ENCODE measurements around the gene CACNA1I.

The CACNA1I gene

DNA sequence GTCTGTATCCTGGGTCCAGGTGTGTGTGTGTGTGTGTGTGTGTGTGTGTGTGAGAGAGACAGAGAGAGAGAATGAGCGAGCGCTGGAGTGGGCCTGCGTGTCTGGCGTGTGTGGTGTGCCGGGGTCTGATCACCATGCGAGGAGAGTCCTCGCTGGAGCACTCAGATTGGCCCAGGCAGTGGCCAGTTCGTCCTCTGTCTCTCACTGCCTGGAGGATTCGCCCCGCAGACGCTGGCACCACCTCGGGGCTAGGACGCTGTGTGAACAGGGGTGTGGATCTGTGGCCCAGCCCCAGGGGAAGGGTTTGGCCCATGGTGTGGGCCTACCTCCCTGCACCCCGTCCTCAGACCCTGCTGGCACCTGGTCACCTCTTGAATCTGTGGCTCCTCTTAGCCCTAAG is 11.6 kb upstream of the CACNA1I start:
- no peak for TF ChIP-seq POLR2AphosphoS5 (IDR thresholded peaks at IDR 0.05; ENCODE audit: borderline replicate concordance, low read depth, low read length)
- no peak for TF ChIP-seq FOXP2 (optimal IDR thresholded peaks at IDR 0.05; ENCODE audit: control extremely low read depth, extremely low read length, insufficient read depth)
- no peak for TF ChIP-seq EZH2 (IDR thresholded peaks at IDR 0.05)
- Histone ChIP-seq H3K36me3 (ENCODE audit: insufficient read depth, low read length) (no peaks in the 10 kb centered on the region; the same call in 1 of the 2 replicates), H3K4me3 (peak overlapping the region; percentile 96), H3K9ac (ENCODE audit: insufficient read length) (peak overlapping the region; percentile 92), H3K27ac (peak overlapping the region; percentile 26; the same call in 1 of the 2 replicates), H3K9me3 (ENCODE audit: low read depth, low read length) (no peaks in the 10 kb centered on the region)
- DNase-seq (ENCODE audit: low read depth, low spot score): no peak

DNA sequence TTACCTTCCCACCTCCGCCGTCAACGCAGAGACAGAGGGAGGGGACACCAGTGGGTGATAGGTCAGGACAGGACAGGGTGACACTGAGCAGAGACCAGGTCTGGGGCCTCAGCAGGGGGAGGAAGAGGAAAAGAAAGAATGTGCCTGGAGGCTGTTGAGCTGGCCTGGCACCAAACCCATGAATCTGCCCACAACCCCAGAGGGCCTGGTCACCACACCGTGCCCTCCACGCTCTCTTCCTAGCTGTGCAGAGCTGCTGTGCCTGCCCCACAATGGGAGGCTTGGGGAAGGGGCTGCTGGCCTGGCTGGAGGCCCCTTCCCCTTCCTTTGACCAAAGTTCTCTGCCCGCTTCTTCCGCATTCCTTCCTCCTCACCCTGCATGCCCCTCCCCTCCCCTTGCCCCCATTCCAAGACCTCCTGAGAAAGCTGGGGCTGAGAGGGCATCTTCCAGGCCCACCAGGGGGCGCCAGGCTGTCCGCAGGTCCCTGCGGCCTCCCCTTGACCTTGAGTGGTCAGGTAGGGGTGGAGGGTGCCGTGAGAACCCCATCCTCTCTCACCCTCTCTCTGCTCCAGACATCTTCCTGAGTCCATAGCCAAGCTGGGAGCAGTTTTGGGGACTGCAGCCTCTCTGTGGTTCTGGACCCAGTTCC is 11.0 kb upstream of the CACNA1I start:
- H3K36me3 ChIP-seq (ENCODE audit: insufficient read depth, low read length): no peaks in the 10 kb centered on the region; the same call in 1 of the 2 replicates
- no peak for DNase-seq (ENCODE audit: low read depth, low spot score)
- H3K27ac ChIP-seq: no peak overlapping the region
- peak overlapping the region; percentile 96 for H3K4me3 ChIP-seq
- TF ChIP-seq POLR2AphosphoS5 (IDR thresholded peaks at IDR 0.05; ENCODE audit: borderline replicate concordance, low read depth, low read length) (no peak), FOXP2 (optimal IDR thresholded peaks at IDR 0.05; ENCODE audit: control extremely low read depth, extremely low read length, insufficient read depth) (no peak), EZH2 (IDR thresholded peaks at IDR 0.05) (no peak)
- H3K9ac ChIP-seq (ENCODE audit: insufficient read length): peak overlapping the region; percentile 92
- H3K9me3 ChIP-seq (ENCODE audit: low read depth, low read length): no peaks in the 10 kb centered on the region

- no peak for TF ChIP-seq FOXP2 (optimal IDR thresholded peaks at IDR 0.05; ENCODE audit: control extremely low read depth, extremely low read length, insufficient read depth)
- TF ChIP-seq POLR2AphosphoS5 (IDR thresholded peaks at IDR 0.05; ENCODE audit: borderline replicate concordance, low read depth, low read length): no peak
- no peak for TF ChIP-seq EZH2 (IDR thresholded peaks at IDR 0.05)
- Histone ChIP-seq H3K9me3 (ENCODE audit: low read depth, low read length) (no peaks in the 10 kb centered on the region), H3K4me3 (peak overlapping the region; percentile 96; the same call in 1 of the 2 replicates), H3K27ac (peak overlapping the region; percentile 60; the same call in 1 of the 2 replicates), H3K9ac (ENCODE audit: insufficient read length) (peak overlapping the region; percentile 24), H3K36me3 (ENCODE audit: insufficient read depth, low read length) (no peaks in the 10 kb centered on the region; the same call in 1 of the 2 replicates)
- no peak for DNase-seq (ENCODE audit: low read depth, low spot score)
Measured at GRCh38 chr22:39560127-39560526, 10.4 kb upstream of the CACNA1I start.

DNA sequence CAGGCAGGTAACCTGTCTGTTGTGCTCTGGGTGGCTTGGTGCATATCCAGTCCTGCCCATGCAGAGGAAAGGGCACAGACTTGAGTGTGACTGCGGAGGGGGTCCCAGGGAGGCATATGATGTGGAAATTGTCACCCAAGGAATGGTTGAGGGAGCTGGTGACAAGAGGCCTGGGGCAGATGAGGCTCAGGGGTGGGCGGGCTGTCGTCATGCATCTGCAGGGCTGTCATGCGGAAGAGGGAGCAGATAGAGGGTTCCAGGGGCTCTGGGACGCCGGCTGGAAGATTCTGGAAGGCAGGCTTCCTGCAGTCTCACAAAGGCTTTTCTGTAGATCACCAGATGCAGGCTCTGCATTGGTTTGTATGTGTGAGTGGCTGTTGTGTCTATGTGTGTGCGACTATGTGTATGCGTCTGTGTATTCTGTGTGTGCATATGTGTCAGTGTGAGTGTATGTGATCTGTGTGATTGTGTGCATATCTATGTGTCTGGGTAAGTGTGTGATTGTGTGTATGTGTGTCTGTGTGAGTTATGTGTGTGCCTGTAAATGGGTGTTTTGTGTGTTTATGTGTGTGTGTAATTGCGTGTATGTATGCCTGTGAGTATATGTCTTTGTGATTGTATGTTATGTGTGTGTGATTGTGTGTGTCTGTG is 7.6 kb upstream of the CACNA1I start:
- no peak for DNase-seq (ENCODE audit: low read depth, low spot score)
- H3K36me3 ChIP-seq (ENCODE audit: insufficient read depth, low read length): no peaks in the 10 kb centered on the region; the same call in 1 of the 2 replicates
- no peaks in the 10 kb centered on the region for H3K9me3 ChIP-seq (ENCODE audit: low read depth, low read length)
- H3K4me3 ChIP-seq: no peak overlapping the region
- no peak overlapping the region for H3K9ac ChIP-seq (ENCODE audit: insufficient read length)
- H3K27ac ChIP-seq: peak overlapping the region; percentile 80
- TF ChIP-seq POLR2AphosphoS5 (IDR thresholded peaks at IDR 0.05; ENCODE audit: borderline replicate concordance, low read depth, low read length) (no peak), EZH2 (IDR thresholded peaks at IDR 0.05) (no peak), FOXP2 (optimal IDR thresholded peaks at IDR 0.05; ENCODE audit: control extremely low read depth, extremely low read length, insufficient read depth) (no peak)

DNA sequence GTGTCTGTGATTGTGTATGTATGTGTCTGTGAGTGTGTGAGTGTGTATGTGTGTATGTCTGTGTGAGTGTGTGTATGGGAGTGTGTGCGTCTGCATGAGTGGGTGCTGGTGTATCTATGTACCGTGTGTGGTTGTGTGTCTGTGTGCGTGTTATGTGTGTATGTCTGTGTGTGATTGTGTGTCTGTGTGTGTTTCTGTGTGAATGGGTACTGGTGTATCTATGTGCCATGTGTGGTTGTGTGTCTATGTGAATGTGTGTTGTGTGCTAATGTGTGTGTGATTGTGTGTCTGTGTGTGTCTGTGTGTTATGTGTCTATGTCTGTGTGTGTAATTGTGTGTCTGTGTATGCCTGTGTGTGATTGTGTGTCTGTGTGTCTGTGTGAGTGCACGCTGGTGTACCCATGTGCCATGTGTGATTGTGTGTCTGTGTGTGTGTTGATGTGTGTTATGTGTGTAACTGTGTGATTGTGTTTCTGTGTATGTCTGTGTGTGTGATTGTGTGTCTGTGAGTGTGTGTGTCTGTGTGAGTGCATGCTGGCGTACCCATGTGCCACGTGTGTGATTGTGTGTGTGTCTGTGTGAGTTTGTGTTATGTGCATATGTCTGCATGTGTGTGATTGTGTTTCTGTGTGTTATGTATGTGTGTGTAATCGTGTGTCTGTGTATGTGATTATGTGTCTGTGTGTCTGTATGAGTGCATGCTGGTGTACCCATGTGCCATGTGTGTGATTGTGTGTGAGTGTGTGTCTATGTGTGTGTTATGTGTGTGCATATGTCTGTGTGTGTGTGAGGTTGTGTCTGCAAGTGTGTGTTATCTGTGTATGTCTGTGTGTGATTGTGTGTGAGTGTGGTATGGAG is 6.8 kb upstream of the CACNA1I start:
- no peaks in the 10 kb centered on the region; the same call in 1 of the 2 replicates for H3K36me3 ChIP-seq (ENCODE audit: insufficient read depth, low read length)
- H3K4me3 ChIP-seq: no peak overlapping the region
- H3K9ac ChIP-seq (ENCODE audit: insufficient read length): no peak overlapping the region
- peak overlapping the region; percentile 80 for H3K27ac ChIP-seq
- TF ChIP-seq EZH2 (IDR thresholded peaks at IDR 0.05) (no peak), FOXP2 (optimal IDR thresholded peaks at IDR 0.05; ENCODE audit: control extremely low read depth, extremely low read length, insufficient read depth) (no peak), POLR2AphosphoS5 (IDR thresholded peaks at IDR 0.05; ENCODE audit: borderline replicate concordance, low read depth, low read length) (no peak)
- H3K9me3 ChIP-seq (ENCODE audit: low read depth, low read length): no peaks in the 10 kb centered on the region
- DNase-seq (ENCODE audit: low read depth, low spot score): no peak

GRCh38 chr22:39565414-39565944 is 5.1 kb upstream of the CACNA1I start:
- Histone ChIP-seq H3K9me3 (ENCODE audit: low read depth, low read length) (no peaks in the 10 kb centered on the region), H3K36me3 (ENCODE audit: insufficient read depth, low read length) (no peaks in the 10 kb centered on the region; the same call in 1 of the 2 replicates), H3K4me3 (no peak overlapping the region), H3K9ac (ENCODE audit: insufficient read length) (no peak overlapping the region), H3K27ac (no peak overlapping the region; the same call in 1 of the 2 replicates)
- no peak for DNase-seq (ENCODE audit: low read depth, low spot score)
- no peak for TF ChIP-seq POLR2AphosphoS5 (IDR thresholded peaks at IDR 0.05; ENCODE audit: borderline replicate concordance, low read depth, low read length)
- no peak for TF ChIP-seq FOXP2 (optimal IDR thresholded peaks at IDR 0.05; ENCODE audit: control extremely low read depth, extremely low read length, insufficient read depth)
- TF ChIP-seq EZH2 (IDR thresholded peaks at IDR 0.05): no peak

DNA sequence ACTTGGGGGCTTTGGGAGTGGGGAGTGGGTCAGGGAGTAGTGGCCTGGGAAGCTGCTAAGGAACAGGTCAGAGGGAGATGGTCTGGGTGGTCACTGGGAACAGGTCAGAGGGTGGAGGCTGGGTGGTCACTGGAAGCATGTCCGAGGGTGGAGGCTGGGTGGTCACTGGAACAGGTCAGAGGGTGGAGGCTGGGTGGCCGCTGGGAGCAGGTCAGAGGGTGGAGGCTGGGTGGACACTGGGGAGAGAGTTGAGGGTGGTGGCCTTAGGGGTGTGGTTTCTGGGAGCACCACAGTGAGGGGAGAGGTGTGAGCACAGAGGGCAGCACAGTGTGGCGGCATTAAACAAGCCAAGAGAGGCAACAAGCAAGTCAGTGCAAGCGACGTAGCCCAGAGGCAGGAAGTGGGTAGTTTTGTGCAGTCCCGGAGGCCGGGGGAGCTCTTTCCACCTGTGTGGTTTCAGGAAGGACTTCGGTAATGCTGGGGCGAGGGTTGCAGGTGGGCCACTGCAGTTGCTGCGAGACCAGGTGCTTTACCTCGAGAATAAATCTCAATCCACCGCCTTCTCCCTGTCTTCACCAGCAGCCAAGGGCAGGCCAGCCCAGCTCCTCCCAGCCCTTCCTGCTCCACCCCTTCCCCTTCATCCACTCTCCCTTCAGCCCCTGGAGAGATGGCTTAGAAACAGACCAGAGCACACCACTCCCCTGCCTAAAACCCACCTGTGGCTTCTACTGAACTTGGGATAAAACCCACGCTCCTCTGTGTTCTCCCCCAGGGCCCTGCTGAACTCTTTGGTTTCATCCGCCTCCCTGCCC is 3.2 kb upstream of the CACNA1I start:
- DNase-seq (ENCODE audit: low read depth, low spot score): no peak
- H3K4me3 ChIP-seq: peak overlapping the region; percentile 53
- peak overlapping the region; percentile 100 for H3K27ac ChIP-seq
- peak overlapping the region; percentile 34 for H3K9ac ChIP-seq (ENCODE audit: insufficient read length)
- H3K36me3 ChIP-seq (ENCODE audit: insufficient read depth, low read length): no peaks in the 10 kb centered on the region
- TF ChIP-seq FOXP2 (optimal IDR thresholded peaks at IDR 0.05; ENCODE audit: control extremely low read depth, extremely low read length, insufficient read depth) (no peak), POLR2AphosphoS5 (IDR thresholded peaks at IDR 0.05; ENCODE audit: borderline replicate concordance, low read depth, low read length) (no peak), EZH2 (IDR thresholded peaks at IDR 0.05) (no peak)
- H3K9me3 ChIP-seq (ENCODE audit: low read depth, low read length): no peaks in the 10 kb centered on the region

Measured in SK-N-MC (cell line).